ENCODE results near the gene DEK. TPM values are rescaled to one million over a fixed set of nuclear protein-coding genes. Genes with fewer than 3 reads are reported as not detected.

DEK gene
- polyA plus RNA-seq, 3 donors: 213 to 252 (median 245) TPM

DNA sequence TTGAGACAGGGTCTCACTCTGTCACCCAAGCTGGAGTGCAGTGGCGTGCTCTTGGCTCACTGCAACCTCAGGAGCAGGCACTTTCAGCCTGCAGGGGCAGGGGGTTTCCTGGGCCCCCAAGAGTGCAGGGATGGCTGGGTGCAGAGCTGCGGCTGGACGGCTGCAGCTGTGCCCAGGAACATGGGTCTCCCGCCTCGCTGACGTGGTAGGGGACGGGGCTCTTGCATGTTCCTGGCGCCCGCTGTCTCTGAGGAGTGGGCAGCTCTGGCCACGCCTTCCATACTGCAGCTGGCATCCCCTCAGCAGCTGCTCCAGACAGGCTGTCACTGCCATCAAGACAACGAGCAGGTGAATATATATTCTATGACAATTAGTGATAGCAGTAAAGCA lies 2.2 kb upstream of the DEK start:
- no peak for DNase-seq (ENCODE audit: low read depth in 3 of 3, low spot score in 2 of 3)

DNA sequence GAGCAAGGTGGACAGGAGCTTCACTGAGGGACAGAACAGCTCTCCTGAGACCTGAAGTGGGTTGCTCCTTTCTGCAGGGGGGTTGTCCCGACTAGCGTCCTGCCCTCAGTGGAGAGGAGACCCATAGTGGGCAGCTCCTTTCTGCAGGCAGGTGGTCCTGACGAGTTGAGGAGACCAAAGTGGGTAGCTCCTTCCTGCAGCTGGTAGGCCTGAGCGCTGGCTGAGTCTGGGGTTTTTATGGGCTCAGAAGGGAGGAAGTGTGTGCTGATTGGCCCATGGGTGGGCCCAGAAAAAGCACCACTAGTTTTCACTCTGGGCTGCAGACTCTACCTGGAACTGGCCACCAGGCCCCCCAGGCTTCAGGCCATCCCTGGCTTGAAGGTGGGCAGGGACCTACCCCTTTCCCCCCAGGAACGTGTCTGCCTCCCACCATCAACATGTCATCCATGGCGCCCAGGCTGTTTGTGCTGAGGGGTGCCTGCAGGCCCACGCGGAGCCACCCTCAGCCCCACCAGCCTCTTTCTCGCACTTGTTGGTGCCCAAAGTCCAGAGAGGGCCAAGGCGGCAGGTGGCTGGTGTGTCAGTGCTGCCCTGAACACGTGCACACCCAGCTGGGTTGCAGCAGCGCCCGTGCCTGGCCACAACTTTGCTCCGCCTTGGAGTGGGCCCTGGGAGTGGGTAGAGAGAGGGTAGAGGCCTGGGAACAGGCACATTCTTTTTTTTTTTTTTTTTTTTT lies 1.6 kb upstream of the DEK start:
- DNase-seq (ENCODE audit: low read depth in 3 of 3, low spot score in 2 of 3): no peak

DNA sequence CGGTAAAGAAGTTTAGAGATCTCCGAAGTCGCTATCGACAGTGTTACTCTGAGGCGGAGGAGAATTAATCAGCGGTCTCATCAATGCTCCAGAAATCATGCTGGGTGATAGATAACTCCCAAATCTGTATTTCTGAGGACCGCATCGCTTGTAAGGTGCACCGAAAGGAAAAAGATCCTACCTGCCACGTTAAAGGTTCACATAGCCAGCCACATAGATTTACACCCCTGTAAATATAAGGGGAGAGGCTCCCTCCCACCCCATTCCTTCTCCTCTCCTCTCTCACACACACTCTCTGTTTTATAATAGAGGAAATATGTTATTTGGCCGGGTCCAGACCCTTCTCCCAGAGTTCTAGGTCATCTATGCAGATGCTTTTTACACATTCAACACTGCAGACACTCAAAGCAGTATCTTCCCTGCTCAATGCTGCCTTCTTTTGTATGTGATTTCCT lies 620 bp upstream of the DEK start:
- no peak for DNase-seq (ENCODE audit: low read depth in 3 of 3, low spot score in 2 of 3)

DNA sequence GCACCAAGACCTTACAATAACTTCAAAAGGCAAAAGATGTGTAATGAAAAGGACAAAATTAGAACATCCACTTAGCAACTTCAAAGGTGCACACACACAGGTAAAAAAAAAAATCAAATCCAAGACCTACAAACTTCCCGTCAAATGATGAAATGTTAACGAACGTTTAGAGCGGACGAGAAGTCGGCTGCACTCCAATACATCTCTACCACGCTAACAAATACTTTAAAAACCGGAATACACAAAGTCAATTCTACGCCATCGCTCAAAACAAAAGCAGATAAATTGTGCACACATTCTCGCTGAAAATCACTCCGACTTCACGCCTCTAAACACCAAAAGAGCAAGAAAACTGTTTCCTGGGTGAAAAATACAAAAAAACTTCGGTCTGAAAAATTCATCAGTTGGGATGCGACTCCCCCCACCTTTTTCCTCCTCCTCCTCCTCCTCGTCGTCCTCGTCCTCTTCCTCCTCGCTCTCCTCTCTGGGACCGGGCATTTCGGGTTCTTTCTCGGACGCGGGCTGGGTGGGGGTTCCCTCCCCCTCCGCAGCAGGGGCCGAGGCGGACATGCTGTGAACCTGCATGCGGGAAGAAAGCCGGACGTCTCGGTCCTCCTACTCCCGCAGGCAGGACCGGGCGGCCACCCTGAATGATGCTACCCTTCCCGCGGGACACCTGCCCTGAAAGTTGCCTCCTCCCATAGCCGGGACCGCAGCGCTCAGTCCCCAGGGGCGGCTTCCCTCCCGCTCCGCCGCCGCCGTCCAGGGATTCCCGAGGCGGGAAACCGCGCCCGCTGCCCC lies 712 bp downstream of the DEK start:
- no peak for DNase-seq (ENCODE audit: low read depth in 3 of 3, low spot score in 2 of 3)

DNA sequence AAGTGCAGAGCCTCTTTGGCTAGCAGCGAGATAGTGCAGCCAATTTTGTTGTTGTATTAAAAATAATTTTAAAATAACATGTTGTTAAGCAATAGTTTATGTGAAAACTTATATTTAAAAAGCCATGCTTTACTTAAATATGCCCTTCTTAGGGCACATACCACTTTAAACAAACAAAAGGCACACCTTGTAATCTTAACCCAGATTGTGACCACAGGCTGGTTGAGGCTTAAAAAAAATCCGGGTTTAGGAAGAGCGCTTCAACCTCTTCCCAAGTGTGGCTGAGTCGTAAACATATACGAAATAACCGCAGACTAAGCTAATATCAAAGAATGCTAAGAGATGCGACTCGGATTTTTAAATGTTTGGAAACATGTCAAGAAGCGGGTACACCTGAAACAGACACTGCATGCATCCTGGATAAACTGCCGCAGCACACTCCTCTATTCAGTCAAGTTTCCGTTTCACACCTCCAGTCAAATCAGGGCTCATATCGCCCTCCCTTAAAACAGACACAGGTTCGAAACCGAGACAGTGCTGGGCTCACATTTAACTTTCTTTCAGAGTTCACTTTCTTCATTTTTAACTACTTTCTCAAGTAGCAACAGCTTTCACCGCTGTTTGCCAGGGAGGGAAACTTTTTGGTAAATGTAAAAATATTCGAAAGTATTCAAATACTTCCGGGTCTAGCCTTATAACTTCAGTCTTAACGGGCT lies 1.5 kb downstream of the DEK start:
- DNase-seq (ENCODE audit: low read depth in 3 of 3, low spot score in 2 of 3): no peak

DNA sequence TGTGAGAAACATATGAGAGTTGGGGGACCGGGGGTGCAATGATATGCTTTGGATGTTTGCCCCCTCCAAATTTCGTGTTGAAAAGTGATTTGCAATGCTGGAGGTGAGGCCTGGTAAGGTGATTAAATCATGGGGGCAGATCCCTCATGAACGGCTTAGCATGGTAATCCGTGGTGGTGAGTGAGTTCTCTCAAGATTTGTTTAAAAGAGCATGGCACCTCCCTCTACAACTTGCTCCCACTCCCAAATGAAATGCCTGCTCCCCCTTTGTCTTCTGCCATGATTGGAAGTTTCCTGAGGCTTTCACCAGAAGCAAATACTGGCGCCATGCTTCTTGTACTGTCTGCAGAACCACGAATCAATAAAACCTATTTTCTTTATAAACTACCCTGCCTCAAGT lies 2.5 kb downstream of the DEK start:
- no peak for DNase-seq (ENCODE audit: low read depth in 3 of 3, low spot score in 2 of 3)

DNA sequence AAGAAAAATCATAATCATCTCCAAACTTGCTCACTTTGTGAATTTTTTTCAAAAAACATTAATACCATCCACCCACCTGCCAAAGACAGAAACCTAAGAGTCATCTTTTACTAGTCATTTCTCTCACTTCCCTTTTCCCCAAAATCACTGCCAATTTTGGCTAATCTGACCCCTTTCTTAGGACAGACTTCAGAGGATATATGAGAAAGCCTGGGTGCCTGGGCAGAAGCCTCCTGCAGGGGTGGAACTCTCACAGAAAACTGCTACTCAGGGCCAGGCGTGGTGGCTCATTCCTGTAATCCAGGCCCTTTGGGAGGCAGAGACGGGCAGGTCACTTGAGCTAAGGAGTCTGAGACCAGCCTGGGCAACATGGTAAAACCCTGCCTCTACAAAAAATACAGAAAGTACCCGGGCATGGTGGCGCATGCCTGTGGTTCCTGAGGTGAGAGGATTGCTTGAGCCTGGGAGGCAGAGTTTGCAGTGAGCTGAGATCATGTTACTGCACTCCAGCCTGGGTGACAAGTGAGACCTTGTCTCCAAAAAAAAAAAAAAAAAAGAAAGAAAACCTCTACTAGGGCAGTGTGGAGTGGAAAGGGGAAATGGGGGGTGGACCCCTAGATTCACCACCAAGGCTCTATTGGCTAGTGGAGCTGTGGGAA lies 3.8 kb downstream of the DEK start:
- no peak for DNase-seq (ENCODE audit: low read depth in 3 of 3, low spot score in 2 of 3)

DNA sequence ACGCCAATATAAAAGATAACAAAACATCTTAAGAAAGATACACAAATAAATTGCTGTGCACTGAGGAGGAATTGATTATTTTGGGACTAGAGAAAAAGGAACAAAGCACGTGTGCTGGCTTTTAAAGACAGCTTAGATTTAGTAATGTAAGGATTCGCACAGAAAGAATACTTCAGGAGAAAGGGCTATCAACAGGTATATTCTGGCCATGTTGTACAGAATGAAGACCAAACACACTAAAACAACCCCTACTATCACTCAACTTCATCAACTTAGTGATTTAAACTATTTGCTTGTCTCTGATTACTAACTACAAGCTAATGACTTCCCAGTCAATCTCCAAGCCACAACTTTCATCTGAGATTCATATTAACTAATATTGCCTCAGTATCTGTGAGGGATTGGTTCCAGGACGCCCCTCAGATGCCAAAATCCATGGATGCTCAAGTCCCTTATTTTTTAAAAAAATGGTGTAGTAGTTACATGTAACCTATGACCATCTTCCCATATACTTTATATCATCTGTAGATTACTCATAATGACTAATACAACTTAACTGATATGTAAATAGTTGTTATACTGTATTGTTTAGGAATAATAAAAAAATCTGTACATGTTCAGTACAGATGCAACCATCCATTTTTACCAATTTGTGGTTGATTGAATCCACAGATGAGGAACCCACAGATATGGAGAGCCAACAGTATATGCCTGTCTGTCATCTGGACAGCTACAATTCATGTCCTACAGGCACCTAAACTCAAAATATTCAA lies 4.5 kb downstream of the DEK start:
- no peak for DNase-seq (ENCODE audit: low read depth in 3 of 3, low spot score in 2 of 3)

DNA sequence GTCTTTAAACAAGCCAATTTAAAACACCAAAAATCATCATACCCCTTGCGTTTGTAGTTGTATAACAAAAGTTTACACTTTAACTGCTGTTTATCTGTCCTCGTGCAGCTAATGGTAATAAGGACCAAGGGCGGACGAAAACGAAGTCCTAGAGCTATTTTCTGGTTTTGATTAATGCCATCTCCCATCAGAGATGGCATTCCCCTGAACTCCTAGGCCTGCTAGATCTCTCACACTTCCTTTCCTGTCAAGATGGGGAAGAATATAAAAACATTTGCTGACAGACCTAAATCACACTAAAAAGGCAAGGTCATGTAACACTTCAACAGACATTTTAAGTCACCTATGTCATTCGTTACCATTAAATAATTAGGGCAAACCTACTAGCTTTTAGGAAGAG lies 9.5 kb downstream of the DEK start:
- DNase-seq (ENCODE audit: low read depth in 3 of 3, low spot score in 2 of 3): no peak

DNA sequence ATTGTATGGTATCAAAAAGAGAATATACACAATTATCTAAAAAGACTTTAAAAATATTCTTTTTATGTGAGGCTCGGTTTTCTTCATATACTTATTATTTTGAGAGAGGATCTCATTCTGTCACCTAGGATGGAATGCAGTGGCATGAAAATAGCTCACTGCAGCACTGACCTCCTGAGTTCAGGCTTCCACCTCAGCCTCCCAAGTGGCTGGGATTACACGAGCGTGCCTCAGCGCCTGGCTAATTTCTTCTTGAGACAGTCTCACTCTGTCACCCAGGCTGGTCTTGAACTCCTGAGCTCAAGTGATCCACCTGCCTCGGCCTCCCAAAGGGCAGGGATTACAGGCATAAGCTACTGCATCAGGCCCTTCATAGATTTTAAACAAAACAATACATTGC lies 10.7 kb downstream of the DEK start:
- no peak for DNase-seq (ENCODE audit: low read depth in 3 of 3, low spot score in 2 of 3)

DNA sequence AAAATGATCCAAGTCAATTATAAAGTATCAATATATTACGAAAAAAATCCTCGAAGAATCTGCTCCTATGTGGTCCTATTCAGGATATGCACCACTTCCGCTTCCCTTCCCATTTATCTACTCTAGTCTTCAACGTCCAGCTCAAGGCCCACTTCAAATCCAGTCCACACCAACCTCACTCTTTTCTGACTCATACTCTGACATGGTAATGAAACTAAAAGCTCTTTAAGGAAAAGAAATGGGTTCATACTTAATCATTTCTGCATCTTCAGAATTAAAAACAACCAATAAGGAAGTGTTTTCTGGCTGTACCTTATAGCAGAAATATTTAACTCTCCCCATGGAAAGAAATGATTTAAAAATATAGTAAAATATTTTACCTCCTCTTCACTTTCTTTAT lies 15.1 kb downstream of the DEK start:
- DNase-seq (ENCODE audit: low read depth in 3 of 3, low spot score in 2 of 3): no peak

DNA sequence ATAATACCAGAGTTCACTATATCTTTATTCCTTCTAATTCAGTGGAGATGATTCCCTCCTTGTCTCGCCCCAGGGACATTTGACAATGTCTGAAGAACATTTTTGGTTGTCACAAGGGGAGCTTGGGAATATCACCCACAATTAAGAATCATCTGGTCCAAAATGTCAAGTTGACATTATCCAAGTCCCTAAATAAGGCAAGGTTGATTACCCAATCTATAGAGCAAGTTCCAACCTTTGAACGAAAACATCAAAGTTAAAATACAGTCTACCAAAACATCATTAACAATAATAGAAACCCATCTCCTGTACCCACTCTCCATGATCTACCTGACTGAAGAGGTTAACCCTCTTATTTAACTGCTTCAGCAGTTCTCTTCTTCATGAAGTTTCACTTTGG lies 15.6 kb downstream of the DEK start:
- no peak for DNase-seq (ENCODE audit: low read depth in 3 of 3, low spot score in 2 of 3)

DNA sequence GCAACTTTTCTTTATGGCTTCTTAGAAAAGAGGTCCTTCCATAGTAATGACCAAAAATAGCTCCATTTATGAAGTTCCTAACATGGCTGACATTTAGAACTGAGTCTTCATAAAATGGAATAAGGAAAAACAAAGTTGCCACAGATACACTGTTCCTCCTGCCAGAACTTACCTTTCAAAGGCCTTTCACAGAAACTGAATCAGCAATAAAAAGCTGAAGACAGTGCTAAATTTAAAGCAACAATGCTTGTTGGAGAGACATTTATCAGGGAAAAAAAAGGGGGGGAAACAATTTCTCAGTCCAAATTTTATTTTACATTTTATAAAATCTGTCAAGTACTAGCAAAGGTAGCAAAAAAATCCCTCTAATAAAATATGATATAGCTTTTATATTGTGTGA lies 17.3 kb downstream of the DEK start:
- DNase-seq (ENCODE audit: low read depth in 3 of 3, low spot score in 2 of 3): no peak

DNA sequence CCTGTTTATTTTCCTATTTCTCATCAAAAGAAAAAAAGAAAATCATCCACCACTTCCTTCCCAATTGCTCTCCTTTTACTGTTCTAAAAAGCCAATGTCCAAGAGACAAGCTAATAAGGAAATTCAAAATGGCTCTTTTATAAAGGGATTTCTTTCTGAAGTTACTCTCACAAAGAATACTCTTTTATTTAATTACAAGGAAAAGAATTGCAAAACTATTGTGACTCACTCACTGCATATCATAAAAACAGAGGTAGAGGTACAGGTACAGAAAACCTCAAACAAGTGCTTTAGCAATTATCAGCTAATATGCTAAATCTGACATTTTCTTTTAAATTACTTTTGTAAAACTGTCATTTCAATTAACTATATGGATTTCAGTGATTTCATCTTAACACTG lies 18.1 kb downstream of the DEK start:
- no peak for DNase-seq (ENCODE audit: low read depth in 3 of 3, low spot score in 2 of 3)

DNA sequence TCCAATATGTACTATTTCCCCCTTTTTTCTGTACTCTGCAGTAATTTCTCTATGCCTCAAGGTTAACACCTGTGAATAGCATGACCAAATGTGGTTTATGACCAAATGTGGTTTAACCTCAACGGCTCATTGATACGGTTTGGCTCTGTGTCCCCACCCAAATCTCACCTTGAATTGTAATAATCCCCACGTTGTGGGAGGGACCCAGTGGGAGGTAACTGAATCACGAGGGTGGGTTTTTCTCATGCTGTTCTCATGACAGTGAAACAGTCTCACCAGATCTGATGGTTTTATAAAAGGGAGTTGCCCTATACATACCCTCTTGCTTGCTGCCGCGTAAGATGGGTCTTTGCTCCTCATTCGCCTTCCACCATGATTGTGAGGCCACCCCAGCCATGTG lies 18.7 kb downstream of the DEK start:
- DNase-seq (ENCODE audit: low read depth in 3 of 3, low spot score in 2 of 3): no peak

DNA sequence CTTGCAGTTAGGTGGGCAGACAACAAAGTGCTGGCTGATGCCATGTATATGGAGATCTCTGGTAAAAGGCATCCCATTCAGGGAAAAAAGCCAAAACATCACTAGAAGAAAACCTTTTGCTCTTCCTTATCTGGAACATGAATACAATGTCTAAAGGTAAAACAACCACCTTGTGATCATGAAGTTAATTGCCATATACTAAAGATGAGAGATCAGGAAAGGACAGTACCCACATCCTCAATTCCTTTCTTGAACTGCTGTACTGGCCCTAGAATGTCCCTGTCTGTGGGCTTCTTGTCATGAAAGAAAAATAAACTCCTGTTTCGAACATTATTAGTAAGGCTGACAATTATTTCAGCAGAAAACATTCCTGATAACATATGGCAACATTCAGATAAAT lies 19.3 kb downstream of the DEK start:
- no peak for DNase-seq (ENCODE audit: low read depth in 3 of 3, low spot score in 2 of 3)

DNA sequence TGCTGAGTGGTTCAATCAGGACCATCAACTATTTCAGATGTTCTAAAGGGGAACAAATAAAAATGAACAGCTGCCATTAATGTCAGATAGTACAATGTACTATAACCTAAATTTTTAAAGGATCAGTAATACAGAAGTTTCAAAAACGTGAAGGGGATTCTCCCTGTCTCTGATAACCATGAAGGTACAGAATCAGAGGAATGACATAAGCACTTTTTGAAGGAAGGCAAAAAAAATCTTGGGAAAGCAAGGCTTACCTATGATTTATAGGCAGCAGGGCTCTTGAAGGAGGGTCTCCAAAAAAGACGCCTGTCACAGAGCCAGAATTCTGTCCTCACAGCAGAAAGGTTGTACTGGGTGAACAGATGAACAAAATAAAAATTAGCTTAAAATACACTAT lies 20.1 kb downstream of the DEK start:
- DNase-seq (ENCODE audit: low read depth in 3 of 3, low spot score in 2 of 3): no peak

DNA sequence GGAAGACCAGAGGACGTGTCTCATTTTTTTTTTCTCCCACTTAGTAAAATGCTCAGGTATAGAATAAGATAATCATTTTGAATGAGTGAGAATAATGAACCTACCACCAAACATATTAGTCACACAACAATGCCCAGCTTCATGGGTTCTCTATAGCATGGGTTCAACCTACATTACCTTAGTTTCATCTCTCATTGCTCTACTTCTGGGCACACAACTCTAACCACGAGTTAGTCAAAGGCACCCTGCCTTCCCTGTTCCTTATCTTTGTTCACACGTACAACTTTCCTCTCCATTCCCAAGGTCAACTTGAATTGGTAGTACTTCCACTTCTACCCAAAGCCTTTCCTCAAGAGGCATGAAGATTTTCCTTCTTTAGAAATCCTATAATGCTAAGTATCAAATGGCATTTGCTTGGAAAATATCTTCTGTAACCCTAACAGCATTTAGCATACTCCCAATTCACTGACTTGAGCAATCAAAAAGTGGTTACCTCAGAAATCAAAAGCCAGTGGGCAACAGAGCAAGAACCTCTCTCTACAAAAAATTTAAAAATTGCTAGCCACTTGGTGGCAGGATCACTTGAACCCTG lies 20.9 kb downstream of the DEK start:
- no peak for DNase-seq (ENCODE audit: low read depth in 3 of 3, low spot score in 2 of 3)

DNA sequence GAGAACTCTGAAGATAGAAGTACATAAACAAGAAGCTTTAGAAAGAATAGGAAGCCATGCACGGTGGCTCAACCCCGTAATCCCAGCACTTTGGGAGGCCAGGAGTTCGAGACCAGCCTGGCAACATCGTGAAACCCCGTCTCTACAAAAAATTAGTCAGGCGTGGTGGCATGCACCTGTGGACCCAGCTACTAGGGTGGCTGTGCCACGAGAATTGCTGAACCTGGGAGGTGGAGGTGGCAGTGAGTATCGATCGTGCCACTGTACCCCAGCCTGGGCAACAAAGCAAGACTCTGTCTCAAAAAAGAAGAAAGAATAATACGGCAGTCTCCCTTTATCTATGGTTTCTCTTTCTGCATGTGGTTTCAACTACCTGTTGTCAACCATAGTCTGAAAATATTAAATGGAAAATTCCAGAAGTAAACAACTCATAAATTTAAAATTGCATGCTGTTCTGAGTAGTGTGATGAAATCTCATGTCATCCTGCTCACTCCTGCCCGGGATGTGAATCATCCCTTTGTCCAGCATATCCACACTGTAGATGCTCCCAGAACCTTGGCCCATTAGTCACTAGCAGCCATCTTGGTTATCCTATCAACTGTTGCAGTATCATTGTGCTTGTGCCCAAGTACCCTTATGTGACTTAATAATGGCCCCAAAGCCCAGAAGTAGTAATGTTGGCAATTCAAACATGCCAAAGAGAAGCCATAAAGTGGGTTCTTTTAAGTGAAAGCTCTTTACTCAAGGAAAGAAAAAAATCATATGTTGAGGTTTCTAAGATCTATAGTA lies 22.1 kb downstream of the DEK start:
- no peak for DNase-seq (ENCODE audit: low read depth in 3 of 3, low spot score in 2 of 3)

Data from right renal cortex interstitium (tissue), 3 donors.